Measurements from ENCODE around the gene LRRC46.

Gene LRRC46

DNA sequence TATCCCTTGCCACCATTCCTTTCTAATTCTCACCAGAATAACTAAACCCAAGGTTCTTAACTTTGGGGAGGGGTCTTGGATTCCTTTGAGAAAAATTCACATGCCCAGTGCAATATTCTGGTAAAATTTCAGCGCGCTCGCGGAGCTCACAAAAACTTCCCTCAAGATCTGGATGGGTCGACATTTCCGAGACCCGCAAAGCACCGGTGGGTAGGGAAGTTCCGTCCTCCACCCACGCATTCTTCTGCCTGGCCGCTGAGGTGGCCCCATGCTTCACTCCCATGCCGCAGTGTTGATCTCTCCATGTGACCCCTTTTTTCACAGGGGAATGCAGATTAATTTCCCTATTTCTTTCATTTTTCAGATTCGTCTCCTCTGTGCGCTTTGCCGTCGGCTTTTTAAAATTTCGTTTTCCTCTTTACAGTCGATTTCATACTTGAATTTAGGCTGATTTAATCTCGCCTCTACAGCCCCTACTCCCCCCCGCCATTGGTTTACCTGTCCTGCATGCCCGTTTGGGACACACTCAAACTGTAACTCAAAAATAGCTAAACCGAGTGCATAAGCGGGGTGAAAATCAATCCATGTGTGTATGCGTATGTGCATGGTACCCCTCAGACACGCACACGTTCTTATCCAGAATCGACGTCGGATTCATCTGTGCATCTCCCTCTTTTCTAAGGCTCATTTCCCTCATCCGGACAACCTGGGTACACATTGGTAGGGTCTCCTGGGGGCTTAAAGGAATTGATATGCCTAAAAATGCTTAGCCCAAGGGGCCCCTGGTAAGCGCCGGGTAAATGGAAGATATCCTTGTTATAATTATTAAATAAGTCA lies 20.9 kb downstream of the LRRC46 start:
- peak in 1 of 2 donors; percentile 59 for DNase-seq

GRCh38 chr17:47853616-47854015 lies 22.1 kb downstream of the LRRC46 start:
- DNase-seq, result no peak

DNA sequence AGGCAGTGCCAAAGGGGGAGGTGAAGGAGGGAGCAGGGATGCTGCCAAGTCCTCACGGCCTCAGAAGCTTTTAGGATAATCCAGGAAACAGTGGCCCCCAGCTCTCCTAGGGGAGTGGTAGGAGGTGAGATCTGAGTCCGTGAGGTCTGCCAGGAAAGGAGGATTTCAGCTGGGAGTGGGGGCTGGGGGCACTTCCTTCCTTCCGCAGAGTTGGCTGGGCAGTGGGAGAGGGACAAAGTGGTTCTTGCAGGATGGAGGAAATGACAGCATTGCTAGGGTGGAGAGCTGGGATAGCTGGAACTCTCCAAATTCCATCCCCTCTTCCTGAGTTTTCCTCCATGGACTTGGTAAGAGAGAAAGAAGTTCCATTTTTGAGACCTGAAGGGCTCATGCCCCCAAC lies 24.3 kb downstream of the LRRC46 start:
- DNase-seq, result no peak

GRCh38 chr17:47856830-47857229 lies 25.4 kb downstream of the LRRC46 start:
- DNase-seq, result no peak

- DNase-seq, result peak; percentile 17 to 58
Measured at GRCh38 chr17:47857551-47858455, 26.3 kb downstream of the LRRC46 start.

GRCh38 chr17:47860386-47860785 lies 28.9 kb downstream of the LRRC46 start:
- DNase-seq, result no peak

GRCh38 chr17:47862621-47863440 lies 31.4 kb downstream of the LRRC46 start:
- peak in 1 of 2 donors; percentile 17 for DNase-seq

DNA sequence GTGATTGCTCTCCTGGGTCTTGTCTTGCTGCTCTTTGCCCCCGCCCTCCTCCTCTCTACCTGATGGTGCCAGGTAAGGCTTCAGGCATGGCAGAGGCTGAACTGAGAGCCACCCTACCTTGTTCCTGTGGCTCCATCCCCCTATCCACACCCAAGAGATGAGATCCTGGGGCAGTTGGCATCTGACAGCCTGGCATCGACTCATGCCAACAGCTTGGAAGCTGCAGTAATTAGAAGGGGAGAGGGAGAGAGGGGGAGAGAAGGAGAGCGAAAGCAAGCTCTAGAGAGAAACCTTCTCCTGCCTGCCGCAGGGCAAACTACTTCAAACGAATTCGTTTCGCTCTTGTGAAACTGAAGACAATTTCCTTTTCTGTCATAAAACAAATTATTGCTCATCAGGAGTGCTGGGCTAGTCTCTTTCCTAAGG lies 33.3 kb downstream of the LRRC46 start:
- no peak for DNase-seq

DNA sequence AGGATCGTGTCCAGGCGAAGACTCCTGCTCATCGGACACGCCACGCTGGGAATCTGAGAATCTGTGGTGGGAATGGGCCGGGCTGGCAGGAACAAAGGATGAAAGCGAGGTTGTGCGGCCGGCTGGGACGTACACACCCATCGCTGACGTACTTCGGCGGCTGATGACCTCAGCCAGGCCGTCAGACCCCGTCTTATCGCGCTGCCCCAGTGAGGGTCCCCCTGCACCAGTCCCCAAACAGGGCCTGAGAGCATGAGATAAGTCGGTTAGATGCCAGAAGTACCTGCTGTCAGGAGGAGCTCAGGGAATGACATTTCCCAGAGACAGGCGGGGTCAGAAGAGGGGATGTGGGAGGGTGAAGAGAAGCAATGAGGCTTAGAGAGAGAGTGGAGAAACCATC lies 35.5 kb downstream of the LRRC46 start:
- no peak for DNase-seq

- DNase-seq, result no peak
Measured at GRCh38 chr17:47867813-47868533, 36.5 kb downstream of the LRRC46 start.

- DNase-seq, result no peak
Measured at GRCh38 chr17:47869114-47869513, 37.6 kb downstream of the LRRC46 start.

- no peak for DNase-seq
Measured at GRCh38 chr17:47870056-47870455, 38.6 kb downstream of the LRRC46 start.

DNA sequence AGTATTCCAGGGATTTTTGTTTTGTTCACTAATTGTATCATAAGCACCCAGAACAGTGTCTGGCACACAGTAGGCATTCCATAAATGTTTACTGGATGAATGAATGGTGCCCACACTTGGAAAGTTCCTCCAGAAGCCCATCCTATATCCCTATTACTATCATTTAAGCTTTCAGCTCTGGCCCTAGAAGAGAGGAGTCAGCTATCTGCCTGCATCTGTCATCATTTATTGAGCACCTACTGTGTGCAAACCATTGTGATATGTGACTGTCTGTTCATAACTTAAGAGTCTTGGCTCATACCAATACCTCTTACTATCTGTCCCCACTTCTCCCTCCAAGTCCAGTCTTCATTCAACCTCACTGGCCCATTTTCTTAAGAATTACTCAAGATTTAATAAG lies 39.6 kb downstream of the LRRC46 start:
- no peak for DNase-seq

GRCh38 chr17:47872019-47872650 lies 40.7 kb downstream of the LRRC46 start:
- no peak for DNase-seq

- no peak for DNase-seq
Measured at GRCh38 chr17:47872651-47873161, 41.2 kb downstream of the LRRC46 start.

DNA sequence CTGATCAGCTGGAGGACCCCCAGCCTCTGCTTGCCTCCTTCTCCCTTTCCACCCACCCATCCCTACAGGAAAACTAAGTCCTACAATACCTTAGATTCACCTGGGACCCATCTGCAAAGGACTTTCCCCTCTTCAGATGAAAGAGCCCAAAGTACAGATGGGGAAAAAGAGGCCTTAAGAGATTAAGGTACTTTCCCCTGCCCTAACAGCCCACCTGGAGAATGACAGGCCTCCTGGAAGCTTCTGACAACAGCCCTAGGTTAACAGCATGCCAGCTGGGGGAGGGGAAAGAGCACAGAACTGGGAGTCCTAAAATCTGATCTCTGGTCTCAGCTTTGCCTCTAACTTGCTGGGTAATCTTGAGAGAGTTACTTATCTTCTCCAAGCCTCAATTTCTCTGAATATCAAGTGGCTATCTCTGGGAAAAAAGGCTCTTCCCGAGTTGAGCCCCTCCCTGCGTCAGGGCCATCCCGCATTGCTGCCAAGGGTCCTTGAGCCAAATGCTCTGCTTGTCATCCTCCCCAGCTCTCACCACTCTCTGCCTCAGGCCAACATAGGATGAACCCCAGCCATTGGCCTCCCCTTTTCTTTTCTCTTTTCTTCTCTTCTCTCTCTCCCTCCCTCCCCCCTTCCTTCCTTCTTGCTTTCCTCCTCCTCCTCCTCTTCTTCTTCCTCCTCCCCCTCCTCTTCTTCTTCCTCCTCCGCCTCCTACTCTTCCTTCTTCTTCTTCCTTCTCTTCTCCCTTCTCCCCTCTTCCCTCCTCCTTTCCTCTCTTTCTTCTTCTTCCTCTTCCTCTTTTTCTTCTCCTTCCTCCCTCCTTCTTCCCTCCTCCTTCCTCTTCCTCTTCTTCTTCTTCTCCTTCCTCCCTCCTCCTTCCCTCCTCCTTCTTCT lies 42.0 kb downstream of the LRRC46 start:
- no peak for DNase-seq

- DNase-seq, result no peak
Measured at GRCh38 chr17:47875011-47875985, 43.8 kb downstream of the LRRC46 start.

DNA sequence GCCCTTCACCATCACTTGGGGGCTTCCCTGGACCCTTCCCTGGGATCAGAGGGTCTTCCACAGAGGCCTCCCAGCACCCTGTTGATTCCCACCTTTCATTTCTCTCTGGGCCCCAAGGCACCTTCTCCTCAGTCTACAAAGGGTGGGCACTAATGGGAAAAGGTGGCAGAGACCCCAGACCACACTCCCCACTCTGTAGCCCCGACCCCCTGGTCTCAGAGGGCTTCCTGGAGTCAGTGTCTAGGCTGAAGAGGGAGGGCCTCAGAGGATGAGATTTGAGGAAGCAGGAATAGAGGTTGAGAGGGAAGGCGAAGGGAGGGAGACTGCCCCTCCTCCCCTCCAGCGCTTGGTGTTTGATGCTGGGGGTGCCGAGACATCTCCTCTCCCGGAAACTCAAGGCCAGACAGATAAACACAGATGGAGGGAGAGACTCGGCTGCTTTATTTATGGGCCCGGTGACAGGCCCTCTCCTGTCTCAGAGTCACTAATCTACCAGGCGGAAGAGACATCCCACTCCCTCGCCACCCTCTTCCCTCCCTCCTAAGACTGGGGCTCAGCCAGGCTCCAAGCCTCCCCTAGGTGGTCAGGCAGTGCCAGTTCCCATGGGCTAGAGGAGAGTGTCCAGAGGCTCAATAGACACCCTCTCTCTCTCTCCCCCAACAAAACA lies 46.0 kb downstream of the LRRC46 start:
- DNase-seq, result no peak

All from inflammatory macrophage (primary cell).